Measurements from ENCODE around the gene S100PBP. TPM values are rescaled to one million over a fixed set of nuclear protein-coding genes. Genes with fewer than 3 reads are reported as not detected.
A peak's percentile ranks its signal among the peaks of the same experiment; 100 is the strongest.

Gene S100PBP
- total and polyA plus RNA-seq, 12 donors = 14.0 to 50.1 (median 32.9) TPM

- Histone ChIP-seq H3K27ac (peak overlapping the region in 1 of 5 donors; percentile 48), H3K4me1 (replicated peaks in 1 of 2) (peaks cover 7 to 21% of the 10 kb centered on the region in 2 donors), H3K4me3 (no peak overlapping the region), H3K36me3 (replicated peaks in 1 of 2) (peaks cover 0 to 61% of the 10 kb centered on the region in 2 donors), H3K27me3 (no peaks in the 10 kb centered on the region), H3K9me3 (replicated peaks in 1 of 3) (no peaks in the 10 kb centered on the region)
- intact Hi-C loops (cut with DNase I) = no loop called here
- TF ChIP-seq CTCF (IDR thresholded peaks at IDR 0.05) (no peak), POLR2A (IDR thresholded peaks at IDR 0.05) (no peak)
- 85 to 93% (median 89%) methylated on average over 6 of the region's 6 CpGs for WGBS, 4 donors
- DNase-seq = peak in 1 of 7 donors; percentile 45
Measured at GRCh38 chr1:32806290-32806689, 11.2 kb upstream of the S100PBP start.

- Histone ChIP-seq H3K4me3 (no peak overlapping the region), H3K4me1 (replicated peaks in 1 of 2) (peaks cover 14 to 28% of the 10 kb centered on the region in 2 donors), H3K27ac (peak overlapping the region in 2 of 5 donors; percentile 40 to 48), H3K9me3 (replicated peaks in 1 of 3) (no peaks in the 10 kb centered on the region), H3K36me3 (replicated peaks in 1 of 2) (peaks cover 0 to 61% of the 10 kb centered on the region in 2 donors), H3K27me3 (no peaks in the 10 kb centered on the region)
- no peak for TF ChIP-seq CTCF (IDR thresholded peaks at IDR 0.05)
- no peak for TF ChIP-seq POLR2A (IDR thresholded peaks at IDR 0.05)
- intact Hi-C loops (cut with DNase I) = no loop called here
- 66 to 68% (median 66%) methylated on average over 4 of the region's 4 CpGs for WGBS, 4 donors
- DNase-seq = peak in 3 of 7 donors; percentile 43 to 54 (median 46)
Measured at GRCh38 chr1:32806910-32807523, 10.4 kb upstream of the S100PBP start.

- H3K9me3 ChIP-seq (replicated peaks in 1 of 3) = no peaks in the 10 kb centered on the region
- H3K36me3 ChIP-seq (replicated peaks in 1 of 2) = peaks cover 0 to 49% of the 10 kb centered on the region in 2 donors
- no peak overlapping the region for H3K4me3 ChIP-seq
- no peak overlapping the region for H3K27ac ChIP-seq
- 93 to 100% (median 96%) methylated on average over 4 of the region's 4 CpGs for WGBS, 4 donors
- no peak for TF ChIP-seq CTCF (IDR thresholded peaks at IDR 0.05)
- TF ChIP-seq POLR2A (IDR thresholded peaks at IDR 0.05) = no peak
- peaks cover 28 to 42% of the 10 kb centered on the region in 2 donors for H3K4me1 ChIP-seq (replicated peaks in 1 of 2)
- H3K27me3 ChIP-seq = no peaks in the 10 kb centered on the region
- intact Hi-C loops (cut with DNase I) = no loop called here
- no peak for DNase-seq
Measured at GRCh38 chr1:32808580-32808979, 8.9 kb upstream of the S100PBP start.

GRCh38 chr1:32810358-32810757 lies 7.1 kb upstream of the S100PBP start:
- Histone ChIP-seq H3K4me1 (replicated peaks in 1 of 2) (peaks cover 43 to 59% of the 10 kb centered on the region in 2 donors), H3K36me3 (replicated peaks in 1 of 2) (peaks cover 0 to 47% of the 10 kb centered on the region in 2 donors), H3K27me3 (no peaks in the 10 kb centered on the region), H3K4me3 (no peak overlapping the region), H3K27ac (peak overlapping the region in 2 of 5 donors; percentile 56 to 66), H3K9me3 (replicated peaks in 1 of 3) (no peaks in the 10 kb centered on the region)
- no peak for DNase-seq
- WGBS, 4 donors = 65 to 78% (median 74%) methylated on average over 4 to 5 of the region's 5 CpGs
- intact Hi-C loops (cut with DNase I) = no loop called here
- TF ChIP-seq POLR2A (IDR thresholded peaks at IDR 0.05) (no peak), CTCF (IDR thresholded peaks at IDR 0.05) (no peak)
